ENCODE results near the gene TSPAN15.

Gene TSPAN15

GRCh38 chr10:69418052-69418752 is 33.1 kb upstream of the TSPAN15 start:
- DNase-seq = no peak

DNA sequence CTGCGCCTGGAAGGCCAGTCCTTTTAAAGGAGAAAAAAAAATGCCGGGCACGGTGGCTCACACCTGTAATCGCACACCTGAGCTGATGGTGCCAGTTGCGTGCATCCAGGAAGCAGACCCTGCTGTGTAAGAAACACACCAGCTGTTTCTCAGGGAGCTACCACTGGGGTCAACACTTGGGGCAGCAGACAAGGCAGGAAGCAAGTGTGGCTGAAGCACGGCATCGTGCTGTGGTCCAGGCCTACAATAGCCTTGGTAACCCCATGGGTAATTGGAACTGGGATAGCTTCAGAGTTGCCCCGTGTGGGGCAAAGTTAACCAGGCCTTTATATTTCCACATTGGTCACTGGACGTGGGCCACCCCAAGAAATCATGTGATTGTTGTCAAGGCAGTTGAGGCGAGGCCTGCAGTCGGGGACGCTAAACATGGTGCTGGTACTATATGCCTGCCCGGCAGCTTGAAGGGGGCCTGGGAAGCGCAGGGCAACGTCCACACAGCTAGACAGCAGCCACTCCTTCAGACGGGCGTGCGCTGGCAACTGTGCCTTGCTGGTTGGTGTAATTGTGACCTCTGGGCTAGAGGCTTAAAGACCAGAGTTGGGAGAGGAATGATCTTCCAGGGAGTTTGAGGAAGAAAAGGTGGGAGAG is 32.0 kb upstream of the TSPAN15 start:
- DNase-seq = no peak

DNA sequence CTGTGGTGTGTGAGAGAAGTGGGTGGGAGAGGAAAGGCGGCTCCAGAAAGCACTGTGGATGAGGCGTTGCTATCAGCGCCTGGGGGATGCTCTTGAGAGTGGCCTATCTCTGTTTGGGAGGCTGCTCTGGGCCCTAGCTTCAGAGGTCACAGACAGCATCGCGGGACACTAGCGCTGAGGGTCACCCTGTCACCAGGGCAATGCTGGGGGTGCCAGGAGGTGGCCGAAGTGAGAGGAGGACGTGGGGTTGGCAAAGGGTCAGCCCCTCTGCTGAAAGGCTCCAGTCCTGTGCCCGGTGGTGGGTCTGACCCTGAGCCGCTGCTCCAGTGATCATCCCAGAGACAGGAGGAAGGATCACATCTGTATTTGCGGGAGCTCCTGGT is 31.5 kb upstream of the TSPAN15 start:
- DNase-seq = no peak

GRCh38 chr10:69421611-69422308 is 29.5 kb upstream of the TSPAN15 start:
- DNase-seq = no peak

GRCh38 chr10:69422676-69423075 is 28.6 kb upstream of the TSPAN15 start:
- no peak for DNase-seq

- DNase-seq = no peak
Measured at GRCh38 chr10:69425041-69425440, 26.2 kb upstream of the TSPAN15 start.

DNA sequence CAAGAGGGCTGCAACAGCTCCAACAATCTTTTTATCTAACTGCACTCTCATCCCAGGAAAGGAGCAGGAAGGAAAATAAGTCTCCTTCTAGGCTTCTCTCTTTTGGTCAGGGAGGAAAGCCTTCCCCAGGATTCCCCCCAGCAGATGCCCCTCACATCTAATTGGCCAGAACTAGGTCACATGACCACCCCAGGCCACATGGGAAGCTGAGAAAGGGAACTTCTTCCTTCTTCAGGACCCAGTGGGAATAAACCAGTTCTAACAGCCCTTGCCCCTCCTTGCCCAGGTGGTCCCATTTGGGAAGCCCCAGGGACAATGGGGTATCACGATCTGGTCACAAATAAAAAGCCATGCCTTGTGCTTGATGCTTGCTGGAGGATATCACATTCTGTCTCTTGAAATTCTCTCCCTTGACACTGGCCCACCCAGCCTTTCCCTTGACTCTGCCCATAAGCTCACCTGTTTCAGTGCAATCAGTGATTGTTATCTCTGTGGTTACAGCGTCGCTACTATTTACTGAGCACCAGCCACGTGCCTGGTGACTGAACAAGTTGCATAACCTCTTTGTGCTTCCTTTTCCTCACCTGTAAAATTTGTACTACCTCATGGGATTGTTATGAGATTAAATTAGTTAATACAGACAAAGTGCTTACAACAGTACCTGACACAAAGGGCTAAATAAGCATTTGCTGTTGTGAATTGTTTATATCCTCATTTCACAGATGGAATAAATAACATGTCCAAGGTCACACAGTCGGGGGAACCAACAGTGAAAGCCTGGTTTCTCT is 25.6 kb upstream of the TSPAN15 start:
- no peak for DNase-seq

DNA sequence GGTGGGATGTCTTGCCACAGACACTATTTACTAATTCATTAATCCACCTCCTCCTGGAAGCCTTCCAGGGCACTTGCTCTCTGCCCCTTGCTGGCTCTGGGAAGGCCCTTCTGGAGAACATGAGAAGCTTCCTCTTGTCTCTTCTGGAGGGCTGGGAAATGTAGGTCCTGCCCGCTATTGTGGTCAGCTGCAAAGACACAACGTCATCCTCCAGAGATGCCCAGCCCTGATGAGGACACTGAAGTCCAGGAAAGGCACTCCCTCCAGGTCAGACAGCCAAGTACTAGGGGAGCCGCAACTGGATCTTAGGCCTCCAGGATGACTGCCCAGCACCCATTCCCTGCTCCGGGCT is 24.9 kb upstream of the TSPAN15 start:
- no peak for DNase-seq

- no peak for DNase-seq
Measured at GRCh38 chr10:69428165-69428564, 23.1 kb upstream of the TSPAN15 start.

DNA sequence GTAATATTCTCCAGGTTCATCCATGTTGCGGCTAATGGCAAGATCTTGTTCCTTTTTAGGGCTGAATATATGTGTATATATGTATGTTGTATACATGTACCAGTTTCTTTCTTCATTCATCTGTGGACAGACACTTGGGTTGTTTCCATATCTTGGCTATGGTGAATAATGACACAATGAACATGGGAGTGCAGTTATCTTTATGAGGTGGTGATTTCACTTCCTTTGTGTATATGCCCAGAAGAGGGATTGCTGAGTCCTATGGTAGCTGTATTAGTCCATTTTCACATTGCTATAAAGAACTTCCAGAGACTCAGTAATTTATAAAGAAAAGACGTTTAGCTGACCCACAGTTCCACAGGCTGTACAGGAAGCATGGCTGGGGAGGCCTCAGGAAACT is 17.1 kb upstream of the TSPAN15 start:
- no peak for DNase-seq

GRCh38 chr10:69434926-69435325 is 16.3 kb upstream of the TSPAN15 start:
- no peak for DNase-seq

- no peak for DNase-seq
Measured at GRCh38 chr10:69435966-69436520, 15.2 kb upstream of the TSPAN15 start.

- DNase-seq = no peak
Measured at GRCh38 chr10:69437321-69438259, 13.7 kb upstream of the TSPAN15 start.

GRCh38 chr10:69438536-69439349 is 12.5 kb upstream of the TSPAN15 start:
- no peak for DNase-seq

DNA sequence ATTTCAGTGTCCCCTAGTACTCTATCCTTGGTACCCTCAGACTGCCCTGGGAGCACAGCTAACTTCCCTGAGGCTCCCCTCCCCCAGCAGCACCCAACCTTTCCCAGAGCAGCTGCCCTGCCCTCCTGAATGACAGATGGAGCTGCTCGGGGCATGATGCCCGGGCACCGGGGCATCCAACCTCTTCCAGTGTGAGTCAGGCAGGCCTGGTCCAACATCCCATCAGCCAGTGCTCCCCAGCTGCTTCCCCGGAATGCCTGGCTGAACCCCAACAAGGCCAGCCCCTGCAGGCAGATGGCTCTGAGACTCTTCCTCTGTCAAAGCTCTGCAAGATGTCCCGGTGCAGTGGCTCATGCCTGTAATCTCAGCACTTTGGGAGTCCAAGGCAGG is 11.9 kb upstream of the TSPAN15 start:
- DNase-seq = no peak

DNA sequence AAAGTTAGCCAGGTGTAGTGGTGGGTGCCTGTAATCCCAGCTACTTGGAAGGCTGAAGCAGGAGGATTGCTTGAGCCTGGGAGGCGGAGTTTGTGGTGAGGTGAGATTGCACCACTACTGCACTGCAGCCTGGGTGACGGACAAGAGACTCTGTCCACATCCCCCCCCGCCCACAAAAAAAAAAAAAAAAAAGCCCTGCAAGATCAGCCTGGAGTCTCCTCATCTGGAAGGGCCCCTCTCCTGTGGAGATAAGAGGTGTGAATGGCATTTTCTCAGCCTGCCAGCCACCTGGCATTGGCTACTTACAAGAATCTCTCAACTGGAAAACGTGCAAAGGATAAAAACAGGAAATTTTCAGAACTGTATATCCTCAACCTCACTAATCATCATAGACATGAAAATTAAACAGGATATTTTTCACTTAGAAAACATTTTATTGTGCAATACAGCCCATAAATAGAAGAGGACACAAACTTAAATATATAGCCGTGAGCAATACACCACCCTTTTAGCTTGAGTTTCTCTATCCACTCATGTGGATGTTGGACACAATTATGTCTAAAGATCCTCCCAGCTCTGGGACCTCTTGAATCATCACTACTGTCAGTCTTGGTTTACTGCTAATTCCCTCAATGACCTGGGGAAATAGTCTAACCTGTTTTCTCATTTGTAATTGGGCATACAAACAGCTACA is 11.3 kb upstream of the TSPAN15 start:
- DNase-seq = no peak

DNA sequence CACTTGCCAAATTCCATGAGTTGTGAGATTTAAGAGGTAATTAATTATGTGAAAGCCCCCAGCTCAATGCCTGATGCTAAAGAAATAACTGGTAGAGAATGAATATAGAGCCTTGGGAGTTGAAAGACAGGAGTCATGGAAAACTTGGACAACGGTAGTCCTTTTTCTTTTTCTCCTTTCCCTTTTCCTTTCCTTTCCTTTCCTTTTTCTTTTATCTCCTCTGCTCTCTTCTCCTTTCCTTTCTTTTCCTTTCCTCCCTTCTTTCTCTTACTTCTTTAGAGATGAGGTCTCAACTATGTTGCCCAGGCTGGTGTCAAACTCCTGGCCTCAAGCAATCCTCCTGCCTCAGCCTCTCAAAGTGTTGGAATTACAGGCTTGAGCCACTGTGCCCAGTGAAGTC is 7.9 kb upstream of the TSPAN15 start:
- DNase-seq = no peak

DNA sequence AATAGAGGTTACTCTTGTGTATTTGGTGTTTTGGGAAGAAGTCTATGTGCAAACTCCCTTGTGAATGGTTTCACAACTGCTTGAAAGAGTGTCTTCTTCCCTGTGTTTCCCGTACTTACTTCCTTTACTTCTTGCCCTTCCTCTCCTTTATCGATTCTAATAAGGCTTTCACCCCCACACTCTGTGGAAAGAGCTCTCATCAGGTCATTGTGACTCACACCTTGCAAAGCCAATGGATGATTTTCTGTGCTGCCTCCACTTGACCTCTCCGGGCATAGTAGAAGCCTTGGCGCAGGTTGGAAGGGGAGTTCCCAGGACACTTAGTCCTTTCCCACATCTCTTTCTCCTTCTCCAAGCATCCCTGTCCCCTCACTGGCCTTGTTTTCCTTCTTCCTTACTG is 6.2 kb upstream of the TSPAN15 start:
- no peak for DNase-seq

- no peak for DNase-seq
Measured at GRCh38 chr10:69446229-69446628, 5.0 kb upstream of the TSPAN15 start.

DNA sequence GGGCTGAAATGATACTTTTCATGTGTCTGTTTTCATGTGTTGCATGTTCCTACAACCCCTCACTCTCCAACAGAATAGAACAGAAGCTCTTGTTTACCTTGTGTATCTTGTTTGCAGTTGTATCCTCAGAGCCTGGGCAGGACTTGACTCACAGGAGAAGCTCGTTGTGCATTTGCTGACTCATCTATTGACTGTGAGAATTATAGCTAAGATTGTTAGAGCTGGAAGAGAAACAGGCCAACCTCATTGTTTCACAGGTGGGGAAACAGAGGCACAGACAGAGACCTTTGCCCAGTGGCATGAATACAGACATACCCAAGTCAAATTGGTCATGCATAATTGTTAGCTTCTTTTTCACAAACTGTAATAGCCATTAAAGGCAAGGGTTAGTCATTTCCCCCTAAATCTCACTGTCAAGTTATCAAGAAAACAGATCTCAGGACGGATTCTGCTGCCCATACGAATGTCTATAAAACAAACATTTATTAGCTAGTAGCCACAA is 4.6 kb upstream of the TSPAN15 start:
- no peak for DNase-seq

All from activated T-cell treated with anti-CD3 and anti-CD28 coated beads for 4 hours (primary cell).